Right atrium auricular region (tissue), 2 donors: Measurements from ENCODE around the gene VPS18. TPM values are rescaled to one million over a fixed set of nuclear protein-coding genes. Genes with fewer than 3 reads are reported as not detected.

ENCODE experiments used
- DNase-seq: peaks from one replicate; pipeline ENCODE4 v3.0.0-alpha.2; 2019; ENCODE audit warnings: low spot score
- H3K27ac ChIP-seq, 2 donors: fragments of 200-600 bp; sonication (generic); 1 replicate in 1 of 2; 2 replicates in 1 of 2; pipeline ENCODE4 v1.5.1; 2016 to 2019
- H3K27me3 ChIP-seq, 2 donors: fragments of 200-600 bp; sonication (generic); one replicate each; pipeline versions ENCODE4 v1.5.1 to v1.6.0; 2017 to 2019
- H3K36me3 ChIP-seq: fragments of 200-600 bp; sonication (generic); one replicate; pipeline ENCODE4 v1.5.1; 2016
- H3K4me1 ChIP-seq, 2 donors: fragments of 200-600 bp; sonication (generic); one replicate each; pipeline versions ENCODE4 v1.5.1 to v1.6.0; 2017 to 2019
- H3K4me3 ChIP-seq, 2 donors: fragments of 200-600 bp; sonication (generic); 1 replicate in 1 of 2; 2 replicates in 1 of 2; pipeline ENCODE4 v1.5.1; 2017 to 2019; ENCODE audit warnings: mild to moderate bottlenecking in 1 of 2, moderate library complexity in 1 of 2
- H3K9me3 ChIP-seq, 2 donors: fragments of 200-600 bp; sonication (generic); one replicate each; pipeline ENCODE4 v1.5.1; 2019
- total RNA-seq, 2 donors: library from RNA; depleted of rRNA; stranded (reverse); fragments of >200 nt; gene quantifications; one replicate each; pipeline ENCODE4 v1.1.0, GENCODE V29; 2016
- TF ChIP-seq, protein P1 (sequence below), 2 donors: fragments of 200-600 bp; sonication (generic); IDR thresholded peaks; one replicate each; pipeline ENCODE4 v1.5.1; 2019; ENCODE audit warnings: antibody characterized with exemption in 2 of 2

Gene VPS18
- total RNA-seq, 2 donors from 2014 or later, result 18.1 to 26.1 TPM

DNA sequence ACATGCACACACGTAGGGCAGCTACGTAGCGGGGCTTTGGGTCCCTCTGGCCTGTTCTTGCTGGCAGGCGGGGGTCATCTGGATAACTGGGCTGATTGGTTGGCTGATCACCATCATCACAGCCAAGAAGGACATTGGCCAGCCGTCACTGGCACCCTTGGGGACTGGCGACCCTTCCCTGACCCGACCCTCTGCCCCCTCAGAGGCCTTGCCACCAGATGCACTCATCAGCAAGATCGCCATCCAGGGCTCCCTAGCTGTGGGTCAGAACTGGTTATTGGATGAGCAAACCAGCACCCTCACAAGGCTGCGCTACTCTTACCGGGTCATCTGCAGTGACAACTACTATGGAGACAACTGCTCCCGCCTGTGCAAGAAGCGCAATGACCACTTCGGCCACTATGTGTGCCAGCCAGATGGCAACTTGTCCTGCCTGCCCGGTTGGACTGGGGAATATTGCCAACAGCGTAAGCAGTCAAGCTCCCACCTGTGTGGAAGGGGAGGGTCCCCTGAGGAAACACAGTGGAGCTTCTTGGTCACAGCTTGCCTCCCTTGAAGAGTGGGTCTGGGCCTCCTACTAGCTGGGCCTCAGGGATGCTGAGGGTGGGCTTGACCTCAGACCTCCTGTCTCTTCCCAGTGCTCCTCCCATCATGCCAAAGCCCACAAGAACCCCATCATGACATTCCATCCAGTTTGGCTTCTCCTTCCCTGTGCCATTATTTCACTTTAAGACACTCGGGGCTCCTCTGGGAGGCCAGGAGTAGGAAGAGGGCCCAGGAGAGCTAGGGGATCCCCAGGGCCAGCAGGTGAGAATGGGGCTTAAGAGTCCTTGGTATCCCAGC is 37.3 kb downstream of the VPS18 start:
- no peaks in the 10 kb centered on the region for H3K36me3 ChIP-seq
- peak overlapping the region; percentile 33 to 62 for H3K27ac ChIP-seq
- no peaks in the 10 kb centered on the region for H3K9me3 ChIP-seq
- H3K4me3 ChIP-seq, result peak overlapping the region; percentile 47 to 64
- H3K27me3 ChIP-seq, result peaks cover 13 to 18% of the 10 kb centered on the region in 2 donors
- TF ChIP-seq, protein P1, sequence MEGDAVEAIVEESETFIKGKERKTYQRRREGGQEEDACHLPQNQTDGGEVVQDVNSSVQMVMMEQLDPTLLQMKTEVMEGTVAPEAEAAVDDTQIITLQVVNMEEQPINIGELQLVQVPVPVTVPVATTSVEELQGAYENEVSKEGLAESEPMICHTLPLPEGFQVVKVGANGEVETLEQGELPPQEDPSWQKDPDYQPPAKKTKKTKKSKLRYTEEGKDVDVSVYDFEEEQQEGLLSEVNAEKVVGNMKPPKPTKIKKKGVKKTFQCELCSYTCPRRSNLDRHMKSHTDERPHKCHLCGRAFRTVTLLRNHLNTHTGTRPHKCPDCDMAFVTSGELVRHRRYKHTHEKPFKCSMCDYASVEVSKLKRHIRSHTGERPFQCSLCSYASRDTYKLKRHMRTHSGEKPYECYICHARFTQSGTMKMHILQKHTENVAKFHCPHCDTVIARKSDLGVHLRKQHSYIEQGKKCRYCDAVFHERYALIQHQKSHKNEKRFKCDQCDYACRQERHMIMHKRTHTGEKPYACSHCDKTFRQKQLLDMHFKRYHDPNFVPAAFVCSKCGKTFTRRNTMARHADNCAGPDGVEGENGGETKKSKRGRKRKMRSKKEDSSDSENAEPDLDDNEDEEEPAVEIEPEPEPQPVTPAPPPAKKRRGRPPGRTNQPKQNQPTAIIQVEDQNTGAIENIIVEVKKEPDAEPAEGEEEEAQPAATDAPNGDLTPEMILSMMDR (IDR thresholded peaks at IDR 0.05), result no peak
- H3K4me1 ChIP-seq, result peaks cover 0 to 81% of the 10 kb centered on the region in 2 donors
- DNase-seq, result no peak

DNA sequence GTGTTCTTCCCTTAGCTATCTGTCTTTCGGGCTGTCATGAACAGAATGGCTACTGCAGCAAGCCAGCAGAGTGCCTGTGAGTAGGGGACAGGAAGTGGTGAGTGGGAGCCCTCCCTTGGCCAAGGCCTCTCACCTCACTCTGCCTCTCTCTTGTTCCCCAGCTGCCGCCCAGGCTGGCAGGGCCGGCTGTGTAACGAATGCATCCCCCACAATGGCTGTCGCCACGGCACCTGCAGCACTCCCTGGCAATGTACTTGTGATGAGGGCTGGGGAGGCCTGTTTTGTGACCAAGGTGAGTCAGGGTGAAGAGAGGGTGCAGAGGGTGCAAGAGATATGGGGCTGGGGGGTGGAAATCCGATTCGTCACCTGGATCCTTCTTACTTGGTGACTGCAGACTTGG is 37.9 kb downstream of the VPS18 start:
- Histone ChIP-seq H3K36me3 (no peaks in the 10 kb centered on the region), H3K4me3 (peak overlapping the region in 1 of 2 donors; percentile 64), H3K9me3 (no peaks in the 10 kb centered on the region), H3K27me3 (peaks cover 13 to 18% of the 10 kb centered on the region in 2 donors), H3K4me1 (peaks cover 0 to 81% of the 10 kb centered on the region in 2 donors), H3K27ac (peak overlapping the region in 1 of 2 donors; percentile 62)
- no peak for DNase-seq
- TF ChIP-seq, protein P1 (IDR thresholded peaks at IDR 0.05), result no peak

DNA sequence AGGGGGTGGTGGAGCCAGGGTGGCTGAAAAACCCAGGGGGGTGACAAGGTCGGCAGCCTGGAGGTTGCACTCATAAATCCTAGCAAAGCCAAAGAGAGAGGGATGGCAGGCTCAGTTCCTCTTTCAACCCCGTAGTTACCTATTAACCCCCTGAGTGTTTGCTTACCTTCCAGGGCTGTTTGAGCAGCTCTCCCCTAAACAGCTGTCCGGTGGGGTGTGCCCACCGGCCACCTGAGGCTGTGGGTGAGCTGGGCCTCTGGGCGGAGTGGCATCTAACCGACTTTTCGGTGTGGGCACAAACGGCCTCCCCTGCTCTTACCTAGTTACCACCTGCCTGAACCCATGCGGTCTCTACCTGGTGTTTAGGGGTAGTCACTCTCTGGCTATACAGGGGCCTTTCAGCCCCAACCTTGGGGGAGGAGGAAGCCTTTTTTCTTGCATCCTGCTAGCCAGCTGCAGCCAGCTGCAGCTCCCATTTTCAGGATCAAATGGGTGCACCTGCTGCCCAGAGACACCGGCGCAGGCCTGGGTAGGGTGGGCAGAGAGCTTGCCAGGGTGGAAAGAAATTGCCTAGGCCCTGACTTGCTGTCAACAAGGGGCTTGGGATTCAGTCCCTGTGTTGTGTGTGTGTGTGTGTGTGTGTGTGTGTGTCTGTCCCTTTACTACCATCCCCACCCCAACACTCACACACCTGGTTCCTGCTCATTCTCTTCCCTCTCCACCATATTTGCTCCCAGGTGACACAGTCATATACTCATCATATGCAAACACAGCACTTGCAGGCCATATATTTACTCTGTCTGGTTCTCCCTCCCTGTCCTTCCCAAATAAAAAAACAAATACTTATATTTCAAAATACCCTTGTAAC is 38.6 kb downstream of the VPS18 start:
- no peak for DNase-seq
- H3K4me1 ChIP-seq, result peaks cover 0 to 81% of the 10 kb centered on the region in 2 donors
- no peaks in the 10 kb centered on the region for H3K9me3 ChIP-seq
- H3K27ac ChIP-seq, result peak overlapping the region in 1 of 2 donors; percentile 62
- H3K36me3 ChIP-seq, result no peaks in the 10 kb centered on the region
- peaks cover 12 to 13% of the 10 kb centered on the region in 2 donors for H3K27me3 ChIP-seq
- TF ChIP-seq, protein P1 (IDR thresholded peaks at IDR 0.05), result no peak
- H3K4me3 ChIP-seq, result peak overlapping the region in 1 of 2 donors; percentile 64

DNA sequence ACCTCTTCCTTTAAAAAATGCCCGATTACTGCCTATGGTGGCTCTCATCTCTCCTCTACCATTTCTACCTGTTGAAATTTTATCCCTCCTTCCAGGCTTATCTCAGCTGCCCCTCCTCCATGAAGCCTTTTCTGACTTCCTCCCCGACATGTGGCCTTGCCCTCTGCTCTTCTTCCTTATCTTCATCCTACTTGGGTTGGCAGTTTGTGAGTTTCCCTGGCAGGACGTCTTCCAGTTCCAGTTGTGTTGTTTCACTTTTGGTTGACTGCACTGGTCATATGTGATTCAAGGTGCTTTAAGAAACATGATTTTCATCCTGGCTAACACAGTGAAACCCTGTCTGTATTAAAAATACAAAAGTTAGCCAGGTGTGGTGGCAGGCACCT is 39.3 kb downstream of the VPS18 start:
- no peak for DNase-seq
- Histone ChIP-seq H3K27ac (no peak overlapping the region), H3K27me3 (peaks cover 6 to 8% of the 10 kb centered on the region in 2 donors), H3K9me3 (no peaks in the 10 kb centered on the region), H3K4me3 (no peak overlapping the region), H3K4me1 (peaks cover 0 to 81% of the 10 kb centered on the region in 2 donors), H3K36me3 (no peaks in the 10 kb centered on the region)
- TF ChIP-seq, protein P1 (IDR thresholded peaks at IDR 0.05), result no peak

DNA sequence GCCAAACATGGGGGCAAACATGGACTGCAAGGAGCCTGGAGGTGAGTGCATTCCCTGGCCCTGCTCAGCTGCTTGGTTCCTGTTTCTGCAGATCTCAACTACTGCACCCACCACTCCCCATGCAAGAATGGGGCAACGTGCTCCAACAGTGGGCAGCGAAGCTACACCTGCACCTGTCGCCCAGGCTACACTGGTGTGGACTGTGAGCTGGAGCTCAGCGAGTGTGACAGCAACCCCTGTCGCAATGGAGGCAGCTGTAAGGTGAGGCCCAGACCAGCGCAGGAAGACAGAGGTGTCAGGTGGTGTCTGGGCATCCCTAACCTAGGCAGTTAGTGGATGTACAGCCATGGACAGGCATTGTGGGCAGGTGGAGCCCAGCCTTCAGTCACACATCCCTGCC is 40.2 kb downstream of the VPS18 start:
- Histone ChIP-seq H3K4me3 (no peak overlapping the region), H3K27ac (no peak overlapping the region), H3K4me1 (peaks cover 0 to 79% of the 10 kb centered on the region in 2 donors), H3K9me3 (no peaks in the 10 kb centered on the region), H3K27me3 (peaks cover 0 to under 1% of the 10 kb centered on the region in 2 donors), H3K36me3 (no peaks in the 10 kb centered on the region)
- TF ChIP-seq, protein P1 (IDR thresholded peaks at IDR 0.05), result no peak
- no peak for DNase-seq
